Activated naive CD4-positive, alpha-beta T cell (primary cell): Measurements from ENCODE around the gene KRT82.
A peak's percentile ranks its signal among the peaks of the same experiment; 100 is the strongest.
"Not testable (repeated sequence)": the region's sequence is repeated elsewhere in the genome, so short reads cannot be mapped to it uniquely, and the experiment has no call there.

Experiments used
- DNase-seq, 4 experiments: peaks; one replicate each; lab custom pipeline; 2025; lab: John Stamatoyannopoulos, UW

KRT82 gene

DNA sequence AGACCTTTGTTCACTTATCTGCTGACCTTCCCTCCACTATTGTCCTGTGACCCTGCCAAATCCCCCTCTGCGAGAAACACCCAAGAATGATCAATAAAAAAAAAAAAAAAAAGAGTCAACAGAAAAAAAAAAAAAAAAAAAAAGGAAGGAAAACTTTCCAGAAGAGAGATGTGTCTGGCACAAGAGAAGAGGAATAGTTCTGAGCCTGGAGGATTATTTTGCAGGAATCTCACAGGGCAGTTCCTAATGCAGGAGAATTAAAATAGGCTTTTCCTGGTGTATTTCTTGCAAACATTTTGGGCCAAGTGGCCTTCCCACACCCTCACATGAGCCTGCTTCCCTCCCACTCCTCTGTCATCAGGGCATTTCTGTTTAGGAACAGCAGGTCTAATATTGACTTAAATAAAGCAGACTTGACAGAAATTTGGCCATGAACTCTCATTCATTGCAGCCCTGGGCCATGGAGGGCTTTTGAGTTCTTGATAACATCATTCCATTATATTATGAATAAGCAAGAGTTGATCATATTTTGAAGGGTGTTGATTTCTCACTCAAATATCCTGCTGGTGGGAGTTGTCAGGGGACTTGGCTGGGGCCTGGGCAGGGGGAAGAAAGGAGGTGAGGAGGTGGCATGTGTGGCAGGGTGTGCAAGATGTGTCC lies 4.6 kb upstream of the KRT82 start:
- DNase-seq: not testable (repeated sequence)

DNA sequence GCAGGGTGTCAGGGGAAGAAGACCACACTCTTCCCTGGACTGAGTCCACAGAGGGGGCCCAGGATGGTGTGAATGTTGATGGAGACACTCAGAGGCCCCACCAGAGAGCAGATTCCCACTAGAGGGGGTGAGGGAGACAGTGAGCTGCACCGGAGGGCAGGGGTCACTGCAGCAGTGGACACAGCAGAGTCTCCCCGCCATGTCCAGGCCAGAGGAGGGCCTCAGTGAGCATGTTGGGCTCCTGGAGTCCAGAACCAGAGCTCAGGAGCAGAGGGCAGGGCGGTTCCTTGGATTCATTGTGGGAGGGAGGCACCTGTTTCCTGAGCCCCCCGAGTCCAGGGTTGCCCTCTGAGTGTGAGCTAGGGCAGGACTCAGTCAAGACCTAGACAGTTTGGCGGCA lies 1.8 kb upstream of the KRT82 start:
- no peak for DNase-seq

DNA sequence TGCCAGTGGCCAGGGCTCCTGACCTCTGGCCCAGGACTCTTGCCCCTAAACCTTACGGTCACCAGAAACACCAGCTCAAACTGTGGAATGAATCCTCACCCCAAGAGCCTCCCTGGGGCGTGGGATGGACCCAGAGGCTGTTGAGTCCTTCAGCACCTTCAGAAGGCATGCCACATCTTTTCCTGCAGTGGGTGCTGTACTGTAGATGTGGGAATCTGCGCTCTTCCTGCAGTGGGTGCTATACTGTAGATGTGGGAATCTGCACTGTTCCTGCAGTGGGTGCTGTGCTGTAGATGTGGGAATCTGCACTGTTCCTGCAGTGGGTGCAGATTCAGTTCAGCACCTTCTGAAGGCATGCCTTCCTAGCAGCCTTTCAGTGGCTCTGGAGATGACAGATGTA lies 1.2 kb downstream of the KRT82 start:
- no peak for DNase-seq

DNA sequence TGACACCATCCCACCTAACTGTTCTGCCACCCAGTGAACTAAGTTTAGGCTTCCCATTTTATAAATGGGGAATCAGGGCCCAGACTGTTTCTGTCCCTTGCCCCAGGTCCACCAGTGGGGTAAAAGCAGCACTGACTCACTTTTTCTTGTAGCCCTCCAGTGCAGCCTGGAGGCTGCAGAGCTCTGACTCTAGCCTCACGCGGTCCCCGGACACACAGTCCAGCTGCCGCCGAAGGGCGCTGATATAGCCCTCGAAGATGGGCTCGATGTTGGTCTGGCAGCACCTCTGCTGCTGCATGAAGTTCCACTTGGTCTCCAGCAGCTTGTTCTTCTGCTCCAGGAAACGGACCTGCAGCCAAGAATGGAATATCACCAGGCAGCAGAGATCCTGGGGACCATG lies 2.6 kb downstream of the KRT82 start:
- DNase-seq: no peak

DNA sequence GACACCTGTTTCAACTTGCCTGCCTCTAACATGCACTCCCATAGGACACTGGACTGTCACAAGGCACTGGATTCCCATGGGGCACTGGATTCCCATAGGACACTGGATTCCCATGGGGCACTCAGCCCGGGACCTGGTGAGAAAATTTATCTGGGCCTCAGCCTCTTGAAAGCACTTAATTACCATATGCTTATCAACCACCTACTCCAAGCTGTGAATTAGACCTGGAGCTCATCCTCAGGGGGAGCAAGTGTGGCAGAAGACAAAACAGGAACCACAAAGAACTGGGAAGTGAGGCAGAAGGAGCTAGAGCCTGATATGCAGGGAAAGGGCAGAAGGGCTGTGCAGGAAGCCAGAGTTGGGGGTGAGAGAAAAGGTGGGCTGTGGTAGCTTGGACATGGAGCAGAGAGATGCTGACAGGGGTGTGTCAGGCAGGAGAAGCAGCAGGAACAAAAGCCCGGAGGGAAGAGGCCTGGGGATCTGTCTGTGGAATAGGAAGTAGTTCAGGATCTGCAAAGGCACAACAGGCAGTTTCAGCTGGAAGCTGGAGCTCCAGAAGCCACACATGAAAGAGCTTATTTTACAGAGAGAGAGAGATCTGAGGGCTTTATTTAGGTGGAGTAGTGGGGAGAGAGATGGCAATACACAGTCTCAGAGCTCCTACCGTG lies 3.1 kb downstream of the KRT82 start:
- no peak for DNase-seq

DNA sequence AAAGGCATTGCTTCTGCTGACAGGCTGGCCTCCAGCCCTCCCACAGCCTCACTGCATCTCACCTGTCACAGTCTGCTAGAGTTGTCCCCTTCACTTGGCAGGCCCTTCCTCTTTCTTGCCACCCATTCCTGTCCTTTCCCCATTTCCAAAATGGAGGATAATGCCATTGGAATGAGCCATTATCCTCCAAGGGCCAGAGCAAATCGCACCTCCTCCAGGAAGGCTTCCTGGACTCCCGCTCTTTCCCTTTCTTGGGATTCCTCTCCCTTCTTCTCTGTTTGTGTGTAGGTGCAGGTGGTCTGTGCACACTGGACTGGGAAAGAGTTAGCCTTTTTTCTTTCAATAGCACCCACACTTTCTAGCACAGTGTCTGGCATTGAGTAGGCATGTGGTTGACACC lies 3.8 kb downstream of the KRT82 start:
- no peak for DNase-seq

DNA sequence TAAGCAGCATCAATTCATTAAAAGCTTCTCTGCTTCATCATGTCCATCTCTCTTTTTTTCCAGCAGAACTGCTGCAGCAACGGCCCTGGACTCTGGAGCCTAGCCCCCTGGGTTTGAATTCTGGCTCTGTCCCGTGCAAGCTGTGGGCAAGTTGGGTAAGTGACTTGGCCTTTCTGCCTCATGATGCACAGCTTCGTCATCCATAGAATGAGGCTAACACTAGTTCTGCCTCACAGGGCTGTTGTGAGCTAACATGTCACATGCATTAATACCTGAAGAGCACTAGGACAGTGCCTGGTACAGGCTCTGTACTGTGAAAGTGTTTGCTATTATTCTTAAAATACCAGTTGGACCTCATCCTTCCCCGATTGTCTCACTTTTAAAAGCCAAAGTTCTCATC lies 4.2 kb downstream of the KRT82 start:
- DNase-seq: no peak

DNA sequence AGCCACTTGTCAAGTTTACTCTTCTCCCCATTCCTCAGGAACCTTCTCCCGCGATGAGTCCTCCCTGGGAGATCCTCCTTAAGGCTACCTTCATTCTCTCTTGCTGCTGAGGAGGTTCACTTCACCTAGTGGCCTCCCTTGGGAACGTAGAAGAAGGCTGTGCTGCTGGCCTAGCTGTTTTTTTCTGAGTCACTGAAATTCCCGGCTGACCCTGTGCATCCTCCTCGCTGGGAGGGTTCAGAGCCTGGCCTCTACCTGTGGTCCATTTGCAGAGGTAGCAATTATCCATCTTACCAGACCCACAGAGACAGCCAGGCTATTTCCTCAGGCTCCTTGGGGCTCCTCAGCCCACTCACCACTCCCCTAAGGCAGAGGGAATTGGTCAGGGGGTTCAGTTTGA lies 4.6 kb downstream of the KRT82 start:
- DNase-seq: no peak

DNA sequence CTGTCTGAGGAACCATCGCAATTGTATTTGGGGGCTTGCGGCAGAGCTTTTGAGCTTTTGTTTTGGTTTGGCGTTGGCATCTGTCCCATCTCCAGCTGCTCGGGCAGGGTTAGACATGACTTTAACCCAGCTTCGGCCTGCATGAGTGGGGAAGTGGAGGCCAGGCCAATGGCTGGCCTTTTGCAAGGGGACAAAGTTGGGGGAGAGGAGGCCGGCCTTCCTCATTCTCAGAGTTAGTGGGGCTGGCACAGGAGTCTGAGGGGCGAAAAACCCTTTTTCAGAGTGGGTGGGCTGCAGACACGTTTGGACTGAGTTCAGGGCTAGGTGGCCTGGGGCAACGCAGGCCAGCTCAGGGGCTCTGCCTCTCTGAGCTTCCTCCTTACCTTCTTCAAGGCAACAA lies 5.2 kb downstream of the KRT82 start:
- DNase-seq: no peak

DNA sequence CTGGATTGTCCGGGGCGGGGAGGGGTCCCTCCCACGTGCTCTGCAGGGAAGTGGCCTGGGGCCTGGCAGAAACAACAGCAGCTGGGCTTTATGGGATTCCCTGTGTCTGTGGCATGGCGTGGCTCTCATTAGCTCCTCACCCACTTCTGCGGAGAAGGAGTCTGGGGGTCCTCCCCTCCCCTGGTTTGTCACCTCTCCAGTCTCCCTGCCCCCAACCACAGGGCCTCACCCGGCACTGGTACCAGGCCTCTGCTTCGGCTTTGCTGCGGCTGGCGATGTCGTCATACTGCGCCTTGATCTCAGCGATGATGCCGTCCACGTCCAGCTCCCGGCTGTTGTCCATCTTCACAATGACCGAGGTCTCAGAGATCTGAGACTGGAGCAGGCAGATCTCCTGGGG lies 6.4 kb downstream of the KRT82 start:
- DNase-seq: no peak

DNA sequence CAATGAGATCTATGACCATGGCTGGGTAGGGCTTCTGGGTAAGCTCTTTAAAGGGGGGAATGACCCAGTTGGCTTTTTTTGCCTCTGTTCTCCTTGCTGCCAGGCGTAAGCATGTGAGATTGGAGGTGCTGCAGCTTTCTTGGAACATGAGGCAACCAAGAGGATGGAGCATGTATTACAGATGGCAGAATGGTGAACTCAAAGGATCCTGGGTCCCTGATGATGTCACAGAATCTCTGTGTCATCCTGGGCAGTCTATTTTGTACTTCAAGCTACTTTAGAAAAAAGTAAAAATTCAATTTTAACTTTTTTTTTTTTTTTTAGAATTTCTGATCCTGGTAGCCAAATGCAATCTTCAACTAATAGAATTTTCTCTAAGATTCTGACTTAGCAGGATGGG lies 8.0 kb downstream of the KRT82 start:
- DNase-seq: no peak

DNA sequence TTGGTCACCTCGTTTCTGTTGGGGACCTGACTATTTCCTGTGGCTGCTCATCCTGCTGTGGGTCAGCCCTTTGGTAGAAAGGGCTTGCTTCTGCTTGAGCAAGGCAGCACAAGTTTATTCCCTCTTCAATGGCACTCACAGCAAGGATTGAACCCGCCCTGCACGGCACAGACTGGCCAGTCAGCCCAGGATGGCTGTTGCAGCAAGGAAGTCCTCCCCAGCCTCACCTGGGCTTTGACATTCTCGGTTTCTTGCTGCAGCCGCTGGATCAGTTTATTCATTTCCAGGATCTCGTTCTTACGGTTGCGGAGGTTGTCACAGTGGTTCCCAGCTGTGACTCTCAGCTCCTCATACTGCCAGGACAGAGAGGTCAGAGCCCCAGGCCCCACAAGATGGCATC lies 9.5 kb downstream of the KRT82 start:
- no peak for DNase-seq

DNA sequence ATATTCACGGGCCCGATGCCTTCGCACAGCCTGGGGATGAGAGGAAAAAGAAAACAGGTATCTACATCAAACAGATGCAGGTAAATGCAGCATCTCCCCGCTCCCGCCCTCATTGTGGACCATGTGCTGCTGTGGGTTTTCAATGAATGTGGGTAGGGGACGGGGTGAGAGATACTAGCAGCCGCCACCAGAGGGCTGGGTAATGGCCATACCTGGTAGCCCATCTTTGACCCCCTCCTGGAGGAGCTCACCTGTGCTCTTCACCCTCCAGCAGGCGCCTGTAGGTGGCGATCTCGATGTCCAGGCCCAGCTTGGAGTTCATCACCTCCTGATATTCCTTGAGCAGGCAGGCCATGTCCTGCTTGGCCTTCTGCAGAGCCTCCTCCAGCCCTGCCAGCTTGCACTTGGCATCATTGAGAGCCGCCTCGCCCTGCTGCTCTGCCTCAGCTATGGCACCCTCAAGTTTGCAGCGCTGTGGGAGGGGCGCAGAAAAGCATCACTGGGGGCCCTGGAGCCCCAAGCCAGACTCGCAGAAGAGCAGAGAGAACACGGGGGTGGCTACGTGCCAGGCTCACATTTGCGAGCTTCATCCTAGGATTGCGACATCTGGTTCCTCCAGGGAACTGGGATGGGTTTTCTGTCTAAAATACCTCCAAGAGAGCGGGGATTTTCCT lies 10.2 kb downstream of the KRT82 start:
- DNase-seq: no peak

DNA sequence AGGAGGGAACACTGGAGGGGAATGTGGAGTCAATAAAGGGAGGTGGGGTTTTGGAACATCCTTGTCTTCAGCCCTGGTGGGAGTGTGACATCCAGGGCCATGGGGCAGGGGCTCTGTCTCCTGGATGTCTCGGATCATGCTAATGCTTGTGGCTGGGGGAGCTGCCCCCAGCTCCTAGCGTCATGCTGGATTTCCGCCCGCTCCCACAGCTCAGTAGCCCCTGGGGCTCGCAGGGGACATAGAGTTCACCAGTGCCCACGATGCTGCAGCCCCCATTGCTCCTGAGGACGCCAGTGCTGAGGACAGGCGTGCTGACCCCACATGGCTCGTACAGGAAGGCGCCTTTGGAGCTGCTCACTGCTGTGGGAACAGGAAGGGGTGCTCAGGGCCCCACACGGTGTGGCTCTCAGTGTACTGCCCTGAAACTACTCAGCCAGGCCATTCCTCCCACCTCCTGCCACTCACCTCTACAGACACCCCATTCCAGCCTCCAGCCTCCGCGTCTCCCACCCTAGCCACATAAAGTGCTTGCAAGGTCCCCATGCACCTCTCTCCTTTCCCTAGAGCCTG lies 11.2 kb downstream of the KRT82 start:
- DNase-seq: no peak

DNA sequence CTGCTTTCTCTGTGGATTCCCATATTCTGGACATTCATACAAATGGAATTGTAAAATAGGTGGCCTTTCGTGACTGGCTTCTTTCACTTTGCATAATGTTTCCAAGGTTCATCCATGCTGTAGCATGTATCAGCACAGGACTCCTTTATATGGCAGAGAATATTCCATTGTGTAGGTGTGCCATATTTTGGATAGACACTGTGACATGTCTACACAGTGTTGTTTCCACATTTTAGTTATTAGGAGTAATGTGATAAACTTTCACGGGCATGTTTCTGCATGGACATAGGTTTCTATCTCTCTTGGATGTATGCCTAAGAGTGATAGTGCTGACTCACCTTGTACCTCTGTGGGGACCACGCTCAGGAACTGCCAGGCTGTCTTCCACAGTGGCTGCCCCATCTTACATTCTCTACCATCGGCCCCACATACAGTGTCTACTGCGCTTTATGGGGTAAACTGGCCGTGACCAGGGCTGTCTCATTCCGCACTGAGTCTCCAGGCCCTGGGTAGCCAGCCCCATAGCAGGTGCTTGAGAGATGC lies 13.6 kb downstream of the KRT82 start:
- DNase-seq: no peak

DNA sequence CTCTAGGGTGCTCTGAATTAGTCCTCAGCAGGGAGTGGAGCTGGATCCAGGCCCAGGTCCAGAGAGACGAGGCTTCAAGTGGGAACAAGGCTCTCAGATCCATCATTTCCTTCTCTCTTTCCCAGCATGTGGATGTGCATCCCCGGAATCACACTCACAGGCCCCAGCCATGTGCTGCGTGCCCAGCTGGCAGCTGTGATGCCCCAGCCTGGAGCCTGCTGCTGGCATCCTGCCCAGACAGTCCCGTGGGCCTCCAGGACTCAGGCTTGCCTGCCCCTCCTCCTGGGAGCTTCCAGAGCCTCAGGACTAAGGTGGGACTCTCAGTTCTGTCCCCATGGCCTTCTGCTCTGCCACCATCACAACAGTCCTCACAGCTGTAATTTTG lies 14.5 kb downstream of the KRT82 start:
- no peak for DNase-seq

DNA sequence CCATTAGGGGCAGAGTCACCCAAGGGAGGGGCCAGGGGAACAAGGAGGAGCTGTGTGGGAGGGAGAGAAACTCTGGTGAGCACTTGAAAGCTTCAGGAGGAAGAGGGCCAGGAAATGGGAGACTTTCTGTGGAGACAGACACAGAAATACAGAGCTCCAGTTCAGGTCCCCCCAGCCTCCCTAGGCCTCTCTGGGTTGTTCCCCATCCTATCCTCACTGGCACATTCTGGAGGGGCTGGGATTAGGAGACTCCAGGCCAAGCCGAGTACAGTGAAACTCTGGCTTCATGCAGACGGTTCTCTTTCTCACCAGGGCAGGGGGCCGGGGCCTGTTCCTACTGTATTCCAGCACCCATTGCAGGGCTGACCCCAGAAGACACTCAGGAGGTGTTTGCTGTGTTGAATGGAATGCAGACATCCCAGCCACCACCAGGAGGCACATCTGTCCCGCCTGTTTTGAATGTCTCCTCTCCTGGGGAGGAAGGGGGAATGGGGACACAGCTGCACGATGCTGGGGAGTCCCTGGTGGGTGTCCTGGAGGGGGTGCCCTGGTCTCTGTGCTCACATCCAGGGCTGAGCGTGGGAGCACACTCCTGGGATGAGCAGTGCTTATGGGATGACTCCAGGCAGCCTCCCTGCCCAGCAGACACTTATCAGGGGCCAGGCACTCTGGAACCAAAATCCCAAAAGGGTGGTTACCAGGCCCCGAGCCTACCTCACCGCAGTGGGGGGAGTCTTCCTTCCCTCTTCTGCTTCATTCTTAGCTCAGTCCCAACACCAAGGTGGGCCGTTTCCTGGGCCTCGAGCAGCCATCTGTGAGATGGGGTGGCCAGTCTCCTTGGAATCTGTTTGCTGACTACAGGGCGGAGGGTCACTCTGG lies 15.2 kb downstream of the KRT82 start:
- peak in 1 of 4 experiments; percentile 2 for DNase-seq

DNA sequence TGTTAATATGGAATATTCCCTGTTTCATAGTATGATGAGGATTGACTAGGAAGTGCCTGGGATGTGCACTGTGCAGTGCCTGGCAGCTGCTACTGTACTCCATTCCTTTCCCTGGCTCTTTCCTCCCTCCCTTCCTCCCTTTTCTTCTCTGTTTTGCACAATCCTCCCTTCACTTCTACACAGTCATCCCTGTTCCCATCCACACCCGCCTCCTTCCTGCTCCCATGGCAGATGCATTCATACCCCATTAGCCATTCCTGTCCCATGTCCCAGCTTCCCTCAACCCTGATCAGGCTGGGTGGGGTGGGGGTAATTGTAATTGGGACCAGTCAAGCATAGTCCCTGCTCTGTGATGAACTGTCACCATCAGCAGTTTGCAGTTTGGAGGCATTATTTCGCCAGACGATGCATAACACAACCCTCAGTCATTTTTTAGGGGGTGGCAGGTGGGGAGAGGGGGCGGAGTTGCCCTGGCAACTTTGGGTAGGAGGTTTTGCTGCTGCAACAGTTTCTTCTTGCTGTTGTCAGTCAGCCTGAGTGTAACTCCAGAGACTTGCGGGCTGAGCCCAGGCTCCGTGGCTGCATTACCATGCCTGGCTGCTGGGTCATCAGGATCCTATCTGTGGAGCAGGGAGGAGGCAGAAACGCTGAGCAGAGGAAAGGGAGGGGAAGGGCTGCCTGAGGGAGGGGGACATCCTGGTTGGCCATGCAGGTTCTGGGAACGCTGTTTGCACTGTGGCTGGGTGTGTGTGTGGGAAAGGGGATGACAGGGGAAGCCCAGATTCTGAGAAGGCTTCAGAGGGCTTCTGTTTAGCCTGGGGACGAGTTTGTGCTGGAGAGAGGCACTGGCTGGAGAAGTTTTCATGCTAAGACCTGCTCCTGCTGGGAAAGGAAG lies 16.6 kb downstream of the KRT82 start:
- DNase-seq: no peak

DNA sequence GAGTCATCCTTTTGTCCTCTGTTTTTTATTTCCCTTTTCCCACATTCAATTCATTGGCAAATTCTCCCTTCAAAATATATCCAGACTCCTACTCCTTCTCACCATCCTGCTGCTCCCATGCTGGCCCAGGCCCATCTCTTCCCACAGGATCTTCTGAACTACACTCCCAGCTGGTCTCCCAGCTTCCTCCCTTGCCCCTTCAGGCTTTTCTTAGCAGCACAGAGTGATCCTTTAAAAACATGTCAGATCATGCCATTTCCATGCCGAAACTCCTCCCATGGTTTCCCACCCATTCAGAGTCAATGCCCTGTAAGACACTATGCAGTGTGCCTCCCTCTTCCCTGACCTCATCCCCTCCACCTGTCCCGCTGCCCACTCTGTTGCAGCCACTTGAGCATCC lies 18.3 kb downstream of the KRT82 start:
- DNase-seq: no peak

DNA sequence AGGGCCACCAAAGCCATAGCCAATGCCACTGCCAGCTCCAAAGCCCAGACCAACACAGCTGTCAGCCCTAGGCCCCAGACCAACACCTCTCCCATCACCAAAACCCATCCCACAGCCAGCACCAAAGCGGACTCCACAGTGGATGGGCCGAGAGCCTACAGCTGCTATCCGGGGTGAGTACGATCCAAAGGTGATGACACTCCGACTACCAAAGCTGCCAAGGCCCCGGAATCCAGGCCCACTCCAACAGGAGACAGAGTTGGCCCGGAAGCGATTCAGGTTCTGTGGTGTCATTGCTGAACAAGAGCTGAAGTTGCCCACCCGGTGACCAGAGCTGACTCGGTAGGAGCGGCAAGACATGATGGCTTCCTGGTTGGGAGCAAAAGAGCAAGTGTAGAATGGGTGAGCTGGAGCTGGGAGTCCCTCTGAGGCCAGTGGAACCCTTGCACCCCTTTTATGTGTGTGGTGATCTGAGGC lies 20.9 kb downstream of the KRT82 start, which contains the start of gene KRT84:
Gene KRT84, minus strand, starts transcription at position 427 of the 477 bp plus-strand sequence. Its CDS starts 67 bp downstream, at position 360.
- no peak for DNase-seq

DNA sequence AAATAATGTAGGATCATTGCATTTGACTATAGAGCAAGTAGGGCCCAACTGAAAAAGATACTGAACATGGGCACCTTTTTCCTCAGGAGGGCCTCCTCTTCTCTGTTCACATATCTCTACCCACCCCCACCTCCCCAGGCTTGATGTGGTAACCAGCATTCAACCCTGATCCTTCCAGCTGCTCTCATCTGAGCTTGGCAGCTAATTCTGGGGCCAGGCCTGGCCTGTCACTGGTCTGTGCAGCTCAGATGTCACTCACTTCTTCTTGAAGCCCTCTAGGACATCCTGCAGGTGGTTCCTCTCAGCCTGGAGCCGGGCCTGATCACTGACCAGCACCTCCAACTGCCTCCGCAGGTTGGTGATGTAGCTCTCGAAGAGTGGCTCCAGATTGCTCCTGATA lies 22.8 kb downstream of the KRT82 start:
- DNase-seq: no peak
